SKM-1 treated with dmso at 0.1 percent for 144 hours (cell line): Measurements from ENCODE around the gene E2F4.

Source experiments
- DNase-seq: peaks from one replicate; lab custom pipeline; 2025; ENCODE audit not compliant: unreplicated experiment; lab: John Stamatoyannopoulos, UW

The E2F4 gene

GRCh38 chr16:67247192-67248072 lies 55.5 kb downstream of the E2F4 start, which contains the start of gene FHOD1:
TSS of gene FHOD1 (minus strand) at chr16:67247481. CDS start at chr16:67247410, 71 bp downstream.
- DNase-seq = peak; percentile 93

- DNase-seq = no peak
These were observed 56.1 kb downstream of the E2F4 start for GRCh38 chr16:67248073-67248400.
